HFF-Myc (cell line): ENCODE results near the gene HOXD3.

Source experiments
- DNase-seq: peaks from one replicate; pipeline ENCODE4 v3.0.0-alpha.2; 2011; ENCODE audit warnings: low read depth; ENCODE audit errors: extremely low read depth
- H3K4me3 ChIP-seq: replicated peaks from 2 replicates; pipeline ENCODE4 v1.5.1; 2011; ENCODE audit warnings: low read depth, mild to moderate bottlenecking, control low read depth, low read length
- TF ChIP-seq, protein P1 (sequence below): IDR thresholded peaks from 2 replicates; pipeline ENCODE4 v1.5.1; 2012; ENCODE audit warnings: mild to moderate bottlenecking, low read depth, low read length, control low read depth; ENCODE audit errors: missing control alignments

The HOXD3 gene

DNA sequence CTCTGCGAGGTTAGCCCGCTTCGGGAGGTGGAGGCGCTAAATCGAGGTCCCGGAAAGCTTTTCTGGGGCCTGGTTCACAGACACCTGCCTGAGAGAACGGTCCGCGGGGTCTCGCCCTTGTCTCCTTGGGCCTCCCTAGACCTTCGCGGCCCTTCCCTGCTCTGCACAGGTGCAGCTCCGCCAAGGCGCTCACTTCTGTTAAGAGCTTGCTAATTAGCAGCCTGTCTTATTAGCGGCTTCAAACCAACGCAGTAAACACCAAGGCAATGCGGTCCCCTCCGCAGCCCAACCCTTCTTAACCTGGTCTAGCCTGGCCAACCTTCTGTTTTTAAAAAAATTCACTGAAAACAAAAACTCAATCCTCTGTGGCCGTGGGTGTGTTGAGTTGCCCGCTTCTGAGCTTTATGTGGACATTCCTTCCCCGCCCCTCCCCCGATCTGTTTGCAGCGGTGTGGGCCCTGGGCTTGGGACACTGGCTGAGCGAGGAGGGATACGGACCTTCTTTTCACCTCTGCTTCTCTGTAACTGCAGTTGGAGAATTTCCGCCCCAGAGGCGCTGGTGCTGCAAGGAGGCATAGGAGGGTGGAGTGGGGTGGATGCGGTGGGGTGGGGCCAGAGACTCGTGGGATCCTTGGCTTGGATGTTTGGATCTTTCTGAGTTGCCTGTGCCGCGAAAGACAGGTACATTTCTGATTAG lies 9.2 kb upstream of the HOXD3 start:
- TF ChIP-seq, protein P1, sequence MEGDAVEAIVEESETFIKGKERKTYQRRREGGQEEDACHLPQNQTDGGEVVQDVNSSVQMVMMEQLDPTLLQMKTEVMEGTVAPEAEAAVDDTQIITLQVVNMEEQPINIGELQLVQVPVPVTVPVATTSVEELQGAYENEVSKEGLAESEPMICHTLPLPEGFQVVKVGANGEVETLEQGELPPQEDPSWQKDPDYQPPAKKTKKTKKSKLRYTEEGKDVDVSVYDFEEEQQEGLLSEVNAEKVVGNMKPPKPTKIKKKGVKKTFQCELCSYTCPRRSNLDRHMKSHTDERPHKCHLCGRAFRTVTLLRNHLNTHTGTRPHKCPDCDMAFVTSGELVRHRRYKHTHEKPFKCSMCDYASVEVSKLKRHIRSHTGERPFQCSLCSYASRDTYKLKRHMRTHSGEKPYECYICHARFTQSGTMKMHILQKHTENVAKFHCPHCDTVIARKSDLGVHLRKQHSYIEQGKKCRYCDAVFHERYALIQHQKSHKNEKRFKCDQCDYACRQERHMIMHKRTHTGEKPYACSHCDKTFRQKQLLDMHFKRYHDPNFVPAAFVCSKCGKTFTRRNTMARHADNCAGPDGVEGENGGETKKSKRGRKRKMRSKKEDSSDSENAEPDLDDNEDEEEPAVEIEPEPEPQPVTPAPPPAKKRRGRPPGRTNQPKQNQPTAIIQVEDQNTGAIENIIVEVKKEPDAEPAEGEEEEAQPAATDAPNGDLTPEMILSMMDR: no peak
- H3K4me3 ChIP-seq: no peak overlapping the region
- DNase-seq: no peak

DNA sequence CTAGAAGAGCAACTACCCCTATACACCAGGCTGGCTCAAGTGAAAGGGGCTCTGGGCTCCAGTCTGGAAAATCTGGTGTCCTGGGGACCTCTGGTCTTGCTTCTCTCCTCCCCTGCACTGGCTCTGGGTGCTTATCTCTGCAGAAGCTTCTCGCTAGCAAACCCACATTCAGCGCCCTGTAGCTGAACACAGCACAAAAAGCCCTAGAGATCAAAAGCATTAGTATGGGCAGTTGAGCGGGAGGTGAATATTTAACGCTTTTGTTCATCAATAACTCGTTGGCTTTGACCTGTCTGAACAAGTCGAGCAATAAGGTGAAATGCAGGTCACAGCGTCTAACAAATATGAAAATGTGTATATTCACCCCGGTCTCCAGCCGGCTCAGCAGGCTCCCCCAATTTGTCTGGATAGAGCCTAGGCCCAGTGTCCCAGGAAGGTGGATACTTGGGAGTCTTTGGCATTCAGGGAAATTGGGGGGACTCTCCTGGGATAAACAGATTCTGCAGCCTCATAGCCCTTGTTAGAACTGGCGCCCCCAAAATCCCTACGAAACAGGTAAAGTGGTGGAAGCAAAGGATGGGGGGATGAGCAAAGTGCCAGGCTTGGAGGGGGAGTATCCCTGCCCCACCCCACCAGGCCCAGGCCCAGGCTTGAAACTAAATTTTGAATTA lies 8.2 kb upstream of the HOXD3 start:
- no peak for DNase-seq
- TF ChIP-seq, protein P1: no peak
- no peak overlapping the region for H3K4me3 ChIP-seq

DNA sequence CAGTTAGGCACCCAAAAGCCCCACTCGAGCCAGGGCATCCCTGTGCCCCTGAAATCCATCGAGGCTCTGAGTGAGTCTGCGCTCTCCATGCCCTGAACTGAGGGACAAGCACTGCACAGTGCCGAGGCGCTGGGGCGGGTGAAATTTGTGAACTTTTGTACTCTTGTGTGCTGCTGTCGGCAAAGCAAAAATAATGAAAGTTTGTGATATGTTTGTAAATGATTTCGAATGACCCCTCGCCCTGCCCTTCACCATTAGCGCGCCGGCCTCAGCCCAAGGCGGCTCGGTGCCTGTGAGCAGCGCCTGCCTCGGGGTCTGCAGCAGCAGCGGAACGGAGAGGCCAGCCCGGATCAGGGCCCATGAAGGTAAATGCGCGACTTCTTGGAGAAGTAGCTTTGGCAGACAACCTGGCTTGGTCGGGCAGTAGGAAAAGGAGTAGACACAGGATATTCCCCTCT lies 7.6 kb upstream of the HOXD3 start:
- DNase-seq: no peak
- no peak overlapping the region for H3K4me3 ChIP-seq
- TF ChIP-seq, protein P1: no peak

DNA sequence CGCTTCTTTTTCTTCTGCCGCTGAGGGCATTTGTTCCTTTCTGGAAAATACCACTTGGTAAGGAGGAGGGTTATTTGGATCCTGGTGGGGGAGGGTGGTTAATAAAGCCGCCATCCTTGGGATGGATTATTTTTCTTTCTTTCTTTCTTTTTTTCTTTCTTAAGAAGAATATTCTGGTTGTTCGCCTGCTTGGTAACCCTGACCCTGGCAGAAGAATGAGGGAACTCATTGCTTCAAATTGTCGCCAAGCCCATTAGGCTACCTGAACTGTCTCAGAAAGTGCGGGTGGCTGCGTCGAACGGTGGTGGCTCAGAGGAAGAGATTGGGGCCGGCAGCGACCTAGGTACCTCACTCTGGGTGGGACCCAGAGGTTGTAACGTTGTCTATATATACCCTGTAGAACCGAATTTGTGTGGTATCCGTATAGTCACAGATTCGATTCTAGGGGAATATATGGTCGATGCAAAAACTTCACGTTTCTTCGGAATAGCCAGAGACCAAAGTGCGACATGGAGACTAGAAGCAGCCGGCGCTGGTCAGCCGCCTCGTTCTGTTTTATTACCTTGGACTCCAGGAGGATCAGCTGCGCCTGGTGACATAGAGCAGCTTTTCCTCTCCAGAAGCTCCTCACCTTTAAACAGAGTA lies 7.0 kb upstream of the HOXD3 start:
- TF ChIP-seq, protein P1: no peak
- no peak for DNase-seq
- no peak overlapping the region for H3K4me3 ChIP-seq

DNA sequence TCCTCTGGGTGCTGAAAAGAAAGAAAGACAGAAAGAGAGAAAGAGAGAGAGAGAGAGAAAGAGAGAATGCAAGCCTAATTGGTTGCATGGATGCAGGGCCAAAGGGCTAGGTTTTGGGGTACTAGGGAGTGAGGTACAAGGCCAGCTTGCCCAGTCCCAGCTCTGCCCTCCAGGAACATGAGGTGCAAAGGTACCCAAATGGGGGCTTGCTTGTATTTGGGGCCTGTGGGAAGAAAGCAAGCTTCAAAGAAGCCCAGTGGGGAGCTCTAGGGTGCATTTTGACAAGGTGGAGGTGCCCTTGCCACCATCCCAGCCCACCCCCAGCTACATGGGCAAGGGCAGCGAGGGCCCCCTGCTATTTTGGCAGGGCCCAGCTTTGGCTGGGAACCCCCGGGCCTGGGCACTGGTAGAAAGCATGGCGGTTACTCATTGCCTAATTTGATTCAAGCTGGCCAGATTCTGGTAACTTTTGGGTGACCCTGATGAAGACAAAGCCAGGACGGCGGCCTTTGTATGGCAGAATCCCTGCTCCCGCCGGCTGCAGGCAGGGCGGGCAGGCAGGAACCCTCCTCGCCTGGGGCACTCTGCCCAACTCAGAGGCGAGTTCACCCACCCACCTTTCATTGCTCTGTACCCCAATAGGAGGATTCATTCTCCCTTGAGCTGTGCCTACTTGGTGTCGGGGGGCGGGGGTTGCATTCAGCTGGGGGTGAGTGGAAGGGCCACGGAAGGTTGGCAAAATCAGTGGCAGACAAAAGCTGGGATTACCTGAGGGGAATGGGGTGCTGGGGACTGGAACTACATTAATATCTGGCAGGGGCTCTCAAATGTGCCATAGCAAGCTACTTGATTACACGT lies 6.3 kb upstream of the HOXD3 start:
- TF ChIP-seq, protein P1: no peak
- H3K4me3 ChIP-seq: no peak overlapping the region
- no peak for DNase-seq

DNA sequence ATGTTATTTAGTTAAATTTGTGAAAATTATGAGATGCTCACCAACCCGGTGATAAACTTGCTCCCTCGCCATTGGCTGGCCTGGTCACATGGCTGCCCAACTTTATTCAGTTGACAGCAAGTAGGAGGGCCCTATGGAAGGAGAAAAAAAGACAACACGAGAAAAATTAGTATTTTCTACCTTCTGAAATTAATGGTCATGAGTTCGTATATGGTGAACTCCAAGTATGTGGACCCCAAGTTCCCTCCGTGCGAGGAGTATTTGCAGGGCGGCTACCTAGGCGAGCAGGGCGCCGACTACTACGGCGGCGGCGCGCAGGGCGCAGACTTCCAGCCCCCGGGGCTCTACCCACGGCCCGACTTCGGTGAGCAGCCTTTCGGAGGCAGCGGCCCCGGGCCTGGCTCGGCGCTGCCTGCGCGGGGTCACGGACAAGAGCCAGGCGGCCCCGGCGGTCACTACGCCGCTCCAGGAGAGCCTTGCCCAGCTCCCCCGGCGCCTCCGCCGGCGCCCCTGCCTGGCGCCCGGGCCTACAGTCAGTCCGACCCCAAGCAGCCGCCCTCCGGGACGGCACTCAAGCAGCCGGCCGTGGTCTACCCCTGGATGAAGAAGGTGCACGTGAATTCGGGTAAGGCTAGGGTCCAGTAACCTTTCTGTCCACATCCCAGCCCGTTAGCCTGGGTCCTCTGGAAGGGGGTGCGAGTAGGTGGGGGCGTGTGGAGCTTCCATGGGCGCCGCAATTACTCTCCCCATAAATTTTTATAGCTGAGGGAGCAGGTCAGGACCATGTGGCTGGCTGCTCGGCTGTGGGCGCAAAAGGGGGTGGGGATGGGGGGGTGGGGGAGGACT lies 5.4 kb upstream of the HOXD3 start, which contains the start of gene HOXD4:
TSS of gene HOXD4 (plus strand) at position 109 of the 846 bp plus-strand sequence. CDS start at position 193, 84 bp downstream.
- TF ChIP-seq, protein P1: no peak
- no peak for DNase-seq
- H3K4me3 ChIP-seq: no peak within 1 kb of the TSS
